ENCODE measurements around the gene FBXO31.

FBXO31 gene

GRCh38 chr16:87409781-87410180, 26.2 kb upstream of the FBXO31 start:
- H4K20me1 ChIP-seq (ENCODE audit: insufficient read depth, low read length): no peaks in the 10 kb centered on the region
- no peaks in the 10 kb centered on the region for H3K27me3 ChIP-seq (ENCODE audit: insufficient read depth, low read length)
- no peak for TF ChIP-seq EZH2 (IDR thresholded peaks at IDR 0.05; ENCODE audit: borderline replicate concordance, low read length)
- no peak overlapping the region for H2AFZ ChIP-seq (ENCODE audit: low read length)
- H3K79me2 ChIP-seq (ENCODE audit: insufficient read depth, low read length): no peaks in the 10 kb centered on the region
- H3K4me2 ChIP-seq (ENCODE audit: low read length): no peak overlapping the region
- no peaks in the 10 kb centered on the region for H3K9me2 ChIP-seq (ENCODE audit: low read depth, low read length)
- peaks cover 66% of the 10 kb centered on the region for H3K36me3 ChIP-seq (ENCODE audit: insufficient read depth, low read length)
- peaks cover 15% of the 10 kb centered on the region for H3K4me1 ChIP-seq (ENCODE audit: insufficient read depth, low read length, severe bottlenecking)
- no peaks in the 10 kb centered on the region for H3K9me3 ChIP-seq (ENCODE audit: low read length)
- H3K9ac ChIP-seq (ENCODE audit: low read length): no peak overlapping the region
- H3K27ac ChIP-seq (ENCODE audit: low read depth, low read length, poor library complexity, severe bottlenecking): no peak overlapping the region
- H3K4me3 ChIP-seq (ENCODE audit: low read depth, low read length, poor library complexity, severe bottlenecking): no peak overlapping the region
- H3F3A ChIP-seq (ENCODE audit: insufficient read depth, low read length): peaks cover 6% of the 10 kb centered on the region; the same call in 1 of the 2 replicates

- H2AFZ ChIP-seq (ENCODE audit: low read length): no peak overlapping the region
- no peak overlapping the region for H3K4me2 ChIP-seq (ENCODE audit: low read length)
- no peaks in the 10 kb centered on the region for H3K9me2 ChIP-seq (ENCODE audit: low read depth, low read length)
- no peak overlapping the region for H3K9ac ChIP-seq (ENCODE audit: low read length)
- no peaks in the 10 kb centered on the region for H4K20me1 ChIP-seq (ENCODE audit: insufficient read depth, low read length)
- H3K27ac ChIP-seq (ENCODE audit: low read depth, low read length, poor library complexity, severe bottlenecking): no peak overlapping the region
- peaks cover 72% of the 10 kb centered on the region for H3K36me3 ChIP-seq (ENCODE audit: insufficient read depth, low read length)
- peaks cover 6% of the 10 kb centered on the region; the same call in 1 of the 2 replicates for H3F3A ChIP-seq (ENCODE audit: insufficient read depth, low read length)
- TF ChIP-seq CTCF (IDR thresholded peaks at IDR 0.05; ENCODE audit: low read length): no peak
- no peak for TF ChIP-seq EZH2 (IDR thresholded peaks at IDR 0.05; ENCODE audit: borderline replicate concordance, low read length)
- H3K79me2 ChIP-seq (ENCODE audit: insufficient read depth, low read length): no peaks in the 10 kb centered on the region
- H3K9me3 ChIP-seq (ENCODE audit: low read length): no peaks in the 10 kb centered on the region
- H3K4me1 ChIP-seq (ENCODE audit: insufficient read depth, low read length, severe bottlenecking): peaks cover 15% of the 10 kb centered on the region
- H3K4me3 ChIP-seq (ENCODE audit: low read depth, low read length, poor library complexity, severe bottlenecking): no peak overlapping the region
- H3K27me3 ChIP-seq (ENCODE audit: insufficient read depth, low read length): no peaks in the 10 kb centered on the region
Measured at GRCh38 chr16:87409153-87409552, 25.6 kb upstream of the FBXO31 start.

GRCh38 chr16:87407511-87408112, 24.0 kb upstream of the FBXO31 start:
- H3K9me2 ChIP-seq (ENCODE audit: low read depth, low read length): no peaks in the 10 kb centered on the region
- peaks cover 76% of the 10 kb centered on the region for H3K36me3 ChIP-seq (ENCODE audit: insufficient read depth, low read length)
- H3F3A ChIP-seq (ENCODE audit: insufficient read depth, low read length): peaks cover 6% of the 10 kb centered on the region; the same call in 1 of the 2 replicates
- H3K4me1 ChIP-seq (ENCODE audit: insufficient read depth, low read length, severe bottlenecking): peaks cover 15% of the 10 kb centered on the region
- H2AFZ ChIP-seq (ENCODE audit: low read length): no peak overlapping the region
- TF ChIP-seq EZH2 (IDR thresholded peaks at IDR 0.05; ENCODE audit: borderline replicate concordance, low read length) (no peak), CTCF (IDR thresholded peaks at IDR 0.05; ENCODE audit: low read length) (no peak)
- no peaks in the 10 kb centered on the region for H3K27me3 ChIP-seq (ENCODE audit: insufficient read depth, low read length)
- H3K4me3 ChIP-seq (ENCODE audit: low read depth, low read length, poor library complexity, severe bottlenecking): no peak overlapping the region
- no peak overlapping the region for H3K9ac ChIP-seq (ENCODE audit: low read length)
- H3K79me2 ChIP-seq (ENCODE audit: insufficient read depth, low read length): no peaks in the 10 kb centered on the region
- H3K9me3 ChIP-seq (ENCODE audit: low read length): no peaks in the 10 kb centered on the region
- peak overlapping the region; percentile 28 for H3K27ac ChIP-seq (ENCODE audit: low read depth, low read length, poor library complexity, severe bottlenecking)
- H4K20me1 ChIP-seq (ENCODE audit: insufficient read depth, low read length): no peaks in the 10 kb centered on the region
- peak overlapping the region; percentile 32; the same call in 1 of the 2 replicates for H3K4me2 ChIP-seq (ENCODE audit: low read length)
